Caco-2 (cell line): Measurements from ENCODE around the gene CDX2. TPM values are rescaled to one million over a fixed set of nuclear protein-coding genes. Genes with fewer than 3 reads are reported as not detected.

Source experiments
- BruUV-seq: library from RNA; stranded (reverse); fragments of 400-500 nt; replicated peaks from 2 replicates; lab custom pipeline; 2021; lab: Mats Ljungman, UMichigan
- CTCF ChIA-PET: fragments of 300-600 bp; sonication (Branson Sonifier 250); formaldehyde crosslinking; loops from one replicate; lab custom pipeline; 2022; ENCODE audit warnings: antibody characterized with exemption; lab: Charles Lee
- POLR2A ChIA-PET: fragments of 300-600 bp; sonication (Branson Sonifier 250); formaldehyde crosslinking; loops from one replicate; lab custom pipeline; 2022; ENCODE audit warnings: antibody characterized with exemption; lab: Charles Lee
- DNase-seq, 2 experiments: peaks; one replicate each; pipeline versions ENCODE4 v3.0.0 to v3.0.0-alpha.2; 2020 to 2022
- H3K27me3 ChIP-seq: replicated peaks from 2 replicates; pipeline ENCODE4 v1.6.0; 2011; ENCODE audit warnings: low read length; ENCODE audit not compliant: control insufficient read depth, insufficient read depth
- H3K36me3 ChIP-seq: 2 replicates; pipeline ENCODE4 v1.5.1; 2011; ENCODE audit warnings: low read length; ENCODE audit not compliant: control insufficient read depth, insufficient read depth
- H3K4me1 ChIP-seq: fragments of 250-450 bp; sonication (Bioruptor Pico); 2 replicates; pipeline ENCODE4 v1.5.1; 2020; ENCODE audit warnings: mild to moderate bottlenecking
- H3K4me3 ChIP-seq: 2 replicates; pipeline ENCODE4 v1.5.1; 2011; ENCODE audit warnings: low read depth, mild to moderate bottlenecking, control low read depth, low read length
- H3K9me3 ChIP-seq: fragments of 250-450 bp; sonication (Bioruptor Pico); 2 replicates; pipeline ENCODE4 v1.5.1; 2020; ENCODE audit warnings: mild to moderate bottlenecking, moderate library complexity
- H3K27ac Mint-ChIP-seq: one replicate; pipeline ENCODE4 v1.8.0; 2022; ENCODE audit warnings: mixed read lengths; ENCODE audit not compliant: unreplicated experiment
- H3K27me3 Mint-ChIP-seq: one replicate; pipeline ENCODE4 v1.8.0; 2022; ENCODE audit warnings: mixed read lengths; ENCODE audit not compliant: insufficient read depth, unreplicated experiment
- H3K36me3 Mint-ChIP-seq: one replicate; pipeline ENCODE4 v1.8.0; 2022; ENCODE audit warnings: mild to moderate bottlenecking, mixed read lengths; ENCODE audit not compliant: insufficient read depth, unreplicated experiment
- H3K4me1 Mint-ChIP-seq: one replicate; pipeline ENCODE4 v1.8.0; 2022; ENCODE audit warnings: low read depth, mixed read lengths; ENCODE audit not compliant: unreplicated experiment
- H3K4me3 Mint-ChIP-seq: one replicate; pipeline ENCODE4 v1.8.0; 2022; ENCODE audit warnings: mild to moderate bottlenecking, moderate library complexity, mixed read lengths; ENCODE audit not compliant: unreplicated experiment
- H3K9me3 Mint-ChIP-seq: one replicate; pipeline ENCODE4 v1.8.0; 2022; ENCODE audit warnings: mixed read lengths; ENCODE audit not compliant: unreplicated experiment
- CTCF ChIP-seq, 2 experiments: fragments of 200-600 bp in 1 of 2; IDR thresholded peaks; 1 replicate in 1 of 2; 2 replicates in 1 of 2; pipeline versions ENCODE4 v1.5.1 to v1.8.0; 2011 to 2022; ENCODE audit warnings: antibody characterized with exemption in 1 of 2, control low read depth in 1 of 2, inconsistent platforms in 1 of 2, low read depth in 1 of 2, low read length in 1 of 2, mild to moderate bottlenecking in 1 of 2, moderate library complexity in 1 of 2; ENCODE audit not compliant: insufficient read depth in 1 of 2, severe bottlenecking in 1 of 2, unreplicated experiment in 1 of 2
- intact Hi-C: fragments of 100-400 bp; cut with micrococcal nuclease; formaldehyde crosslinking; loops from one replicate; pipeline ENCODE4 v1.10.0; 2022; ENCODE audit not compliant: unreplicated experiment
- total RNA-seq: library from RNA; stranded (reverse); gene quantifications from 2 replicates; pipeline ENCODE4 v1.2.3, GENCODE V29; 2022

CDX2 gene
- total RNA-seq, 1 experiment from 2014 or later: 104 TPM

DNA sequence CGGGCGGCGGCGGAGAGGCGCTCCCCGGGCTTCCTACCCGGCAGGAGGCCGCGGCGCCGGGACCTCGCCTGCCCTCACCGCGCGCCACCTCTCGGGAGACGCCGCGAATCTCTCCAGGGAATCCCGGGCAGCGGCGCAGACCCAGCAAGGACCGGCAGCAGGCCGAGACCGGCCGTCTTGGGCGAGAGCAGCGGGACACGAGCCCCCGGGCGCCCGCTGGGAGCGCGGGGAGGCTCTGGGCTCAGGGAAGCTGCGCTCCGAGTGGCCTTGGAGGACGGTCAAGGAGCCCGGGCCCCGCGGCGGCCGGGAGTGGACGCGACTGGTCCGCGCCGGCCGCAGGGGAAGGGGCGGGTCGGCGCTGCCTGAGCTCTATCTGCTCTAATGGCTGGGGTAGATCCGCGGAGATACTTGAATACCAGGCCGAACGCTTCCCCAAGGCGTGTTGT, 14.7 kb downstream of the CDX2 start:
- Histone ChIP-seq H3K36me3 (no peaks in the 10 kb centered on the region), H3K9me3 (no peaks in the 10 kb centered on the region), H3K4me1 (peaks cover 54% of the 10 kb centered on the region), H3K27me3 (no peaks in the 10 kb centered on the region), H3K4me3 (peak overlapping the region; percentile 56)
- peak in 1 of 2 experiments; percentile 26 for TF ChIP-seq CTCF (IDR thresholded peaks at IDR 0.05; ENCODE audit: insufficient read depth in 1 of 2, low read depth in 1 of 2, low read length in 1 of 2, severe bottlenecking in 1 of 2, unreplicated experiment in 1 of 2)
- peaks cover 16% of the 10 kb centered on the region for H3K36me3 Mint-ChIP-seq
- POLR2A ChIA-PET: interaction anchor here (0.6 to 2.6 kb wide), 13 partner anchors 8 to 592 kb away, joined by 3 to 17 read pairs (median 5); partner anchors contain the start of gene PDX1
- CTCF ChIA-PET: interaction anchor here (0.6 to 4.1 kb wide), 28 partner anchors 8 to 998 kb away, joined by 3 to 139 read pairs (median 6); partner anchors contain the start of genes CDX2, GTF3A and PDX1
- peak overlapping the region; percentile 94 for H3K27ac Mint-ChIP-seq
- peak; percentile 70 to 82 for DNase-seq
- no peaks in the 10 kb centered on the region for H3K27me3 Mint-ChIP-seq
- BruUV-seq: no TSS peak
- peaks cover 13% of the 10 kb centered on the region for H3K4me1 Mint-ChIP-seq
- intact Hi-C loops: no loop called here
- no peaks in the 10 kb centered on the region for H3K9me3 Mint-ChIP-seq
- peak overlapping the region; percentile 88 for H3K4me3 Mint-ChIP-seq

DNA sequence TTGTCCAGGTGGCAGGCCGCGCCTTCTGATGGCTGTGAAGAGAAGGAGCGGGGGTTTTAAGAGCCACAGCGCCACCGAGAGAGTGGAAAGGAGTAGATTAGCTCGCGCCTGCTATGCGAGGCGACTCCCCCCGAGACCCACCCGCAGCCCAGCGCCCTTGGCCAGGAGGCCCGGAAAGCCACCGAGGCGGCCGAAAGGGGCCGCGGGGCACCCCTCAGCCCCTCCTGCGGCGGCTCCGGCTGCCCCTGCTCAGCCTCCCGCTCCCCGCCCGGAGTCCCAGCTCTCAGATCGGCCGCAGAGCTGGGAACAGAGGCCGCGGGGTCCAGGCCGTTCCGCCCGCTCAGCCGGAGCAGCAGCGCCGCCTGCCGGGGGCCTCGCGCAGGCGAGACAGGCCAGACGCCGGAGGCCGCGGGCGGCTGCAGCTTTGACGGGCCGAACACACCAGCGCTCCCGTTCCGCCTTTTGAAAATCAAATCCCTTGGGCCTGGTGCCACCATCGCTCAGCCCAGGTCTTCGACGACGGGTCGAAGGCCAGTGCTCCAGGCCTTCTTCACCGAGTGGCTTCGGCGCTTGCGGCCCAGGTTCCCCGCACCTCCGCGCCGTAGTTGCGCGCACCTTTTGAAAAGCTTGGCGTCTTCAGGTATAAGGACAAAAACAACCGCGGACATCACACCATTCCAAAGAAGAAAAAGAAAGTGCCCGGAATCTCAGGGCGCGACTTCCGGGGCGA, 15.3 kb downstream of the CDX2 start:
- no TSS peak for BruUV-seq
- H3K4me1 Mint-ChIP-seq: peaks cover 13% of the 10 kb centered on the region
- H3K4me3 Mint-ChIP-seq: peak overlapping the region; percentile 88
- POLR2A ChIA-PET: interaction anchor here (0.6 to 2.6 kb wide), 13 partner anchors 8 to 592 kb away, joined by 3 to 17 read pairs (median 5); no protein-coding TSS in a partner anchor
- H3K36me3 ChIP-seq: no peaks in the 10 kb centered on the region
- no peaks in the 10 kb centered on the region for H3K27me3 Mint-ChIP-seq
- CTCF ChIA-PET: interaction anchor here (0.6 to 4.1 kb wide), 37 partner anchors 8 to 997 kb away, joined by 3 to 139 read pairs (median 4); partner anchors contain the start of genes CDX2, GTF3A, PDX1 and URAD
- H3K27ac Mint-ChIP-seq: peak overlapping the region; percentile 94
- intact Hi-C loops: loop anchor here (1.0 kb wide), 6 partner anchors 30 to 183 kb away; no protein-coding TSS in a partner anchor
- peak; percentile 88 to 96 for DNase-seq
- H3K9me3 ChIP-seq: no peaks in the 10 kb centered on the region
- H3K4me3 ChIP-seq: peak overlapping the region; percentile 56
- peaks cover 51% of the 10 kb centered on the region for H3K4me1 ChIP-seq
- peak; percentile 79 to 95 for TF ChIP-seq CTCF (IDR thresholded peaks at IDR 0.05; ENCODE audit: insufficient read depth in 1 of 2, low read depth in 1 of 2, low read length in 1 of 2, severe bottlenecking in 1 of 2, unreplicated experiment in 1 of 2)
- no peaks in the 10 kb centered on the region for H3K27me3 ChIP-seq
- peaks cover 16% of the 10 kb centered on the region for H3K36me3 Mint-ChIP-seq
- H3K9me3 Mint-ChIP-seq: no peaks in the 10 kb centered on the region
